CD14-positive monocyte (primary cell): Measurements from ENCODE around the gene DNAH7. TPM values are rescaled to one million over a fixed set of nuclear protein-coding genes. Genes with fewer than 3 reads are reported as not detected.

ENCODE experiments used
- DNase-seq, 3 donors: peaks; one replicate each; pipeline ENCODE4 v3.0.0-alpha.2; 2011 to 2022
- H2AFZ ChIP-seq: 2 replicates; pipeline ENCODE4 v1.6.0; 2012; ENCODE audit warnings: mild to moderate bottlenecking, low read depth, low read length, inconsistent platforms; ENCODE audit not compliant: insufficient read depth, poor library complexity, severe bottlenecking
- H3K27ac ChIP-seq, 2 donors: 1 replicate in 1 of 2; 2 replicates in 1 of 2; pipeline ENCODE4 v1.5.1; 2012 to 2013; ENCODE audit warnings: low read length in 2 of 2, control low read depth in 1 of 2, inconsistent platforms in 1 of 2, low read depth in 1 of 2, mild to moderate bottlenecking in 1 of 2
- H3K27me3 ChIP-seq, 2 donors: one replicate each; pipeline versions ENCODE4 v1.6.0 to v1.6.1; 2011 to 2013; ENCODE audit warnings: low read length in 2 of 2; ENCODE audit not compliant: control insufficient read depth in 2 of 2, insufficient read depth in 2 of 2
- H3K36me3 ChIP-seq, 2 donors: replicated peaks in 1 of 2; 1 replicate in 1 of 2; 2 replicates in 1 of 2; pipeline versions ENCODE4 v1.5.1 to v1.6.1; 2012 to 2013; ENCODE audit warnings: low read length in 2 of 2, control low read depth in 1 of 2, inconsistent platforms in 1 of 2, mild to moderate bottlenecking in 1 of 2; ENCODE audit not compliant: insufficient read depth in 2 of 2, control insufficient read depth in 1 of 2
- H3K4me1 ChIP-seq, 2 donors: 1 replicate in 1 of 2; 2 replicates in 1 of 2; pipeline versions ENCODE4 v1.5.1 to v1.6.1; 2012 to 2013; ENCODE audit warnings: low read length in 2 of 2, control low read depth in 1 of 2, inconsistent platforms in 1 of 2, mild to moderate bottlenecking in 1 of 2, moderate library complexity in 1 of 2; ENCODE audit not compliant: insufficient read depth in 2 of 2, control insufficient read depth in 1 of 2
- H3K4me2 ChIP-seq: replicated peaks from 2 replicates; pipeline ENCODE3; 2012; ENCODE audit warnings: low read length, moderate library complexity, mild to moderate bottlenecking; ENCODE audit not compliant: poor library complexity, severe bottlenecking; ENCODE audit errors: extremely low read depth
- H3K4me3 ChIP-seq, 3 experiments: fragments of 200-600 bp in 1 of 3; sonication (generic) in 1 of 3; replicated peaks in 1 of 3; 1 replicate in 2 of 3; 2 replicates in 1 of 3; pipeline ENCODE4 v1.5.1; 2011 to 2013; ENCODE audit warnings: low read length in 3 of 3, mild to moderate bottlenecking in 3 of 3, control low read depth in 2 of 3, low read depth in 2 of 3, inconsistent platforms in 1 of 3, moderate library complexity in 1 of 3
- H3K79me2 ChIP-seq: 2 replicates; pipeline ENCODE4 v1.6.0; 2012; ENCODE audit warnings: mild to moderate bottlenecking, control low read depth, inconsistent platforms, low read length, moderate library complexity; ENCODE audit not compliant: insufficient read depth
- H3K9ac ChIP-seq: 2 replicates; pipeline ENCODE4 v1.6.0; 2017; ENCODE audit warnings: low read length, mild to moderate bottlenecking; ENCODE audit not compliant: insufficient read depth, poor library complexity, severe bottlenecking
- H3K9me3 ChIP-seq, 2 donors: replicated peaks in 1 of 2; 1 replicate in 1 of 2; 2 replicates in 1 of 2; pipeline versions ENCODE4 v1.5.1 to v1.6.1; 2012 to 2013; ENCODE audit warnings: low read length in 2 of 2, control low read depth in 1 of 2; ENCODE audit not compliant: control insufficient read depth in 1 of 2, insufficient read depth in 1 of 2
- H4K20me1 ChIP-seq: 2 replicates; pipeline ENCODE4 v1.6.0; 2012; ENCODE audit warnings: mild to moderate bottlenecking, low read length, control low read depth, moderate library complexity; ENCODE audit not compliant: insufficient read depth
- H3K27ac Mint-ChIP-seq, 7 donors: one replicate each; pipeline ENCODE4 v1.8.0; 2020; ENCODE audit warnings: mild to moderate bottlenecking in 7 of 7, mixed read lengths in 7 of 7, moderate library complexity in 6 of 7, inconsistent platforms in 2 of 7
- H3K27me3 Mint-ChIP-seq, 3 donors: one replicate each; pipeline ENCODE4 v1.8.0; 2021 to 2022; ENCODE audit warnings: low read depth in 3 of 3, mild to moderate bottlenecking in 3 of 3, mixed read lengths in 3 of 3, moderate library complexity in 3 of 3, inconsistent platforms in 1 of 3
- H3K36me3 Mint-ChIP-seq, 2 donors: one replicate each; pipeline ENCODE4 v1.8.0; 2020; ENCODE audit warnings: mixed read lengths in 2 of 2, inconsistent platforms in 1 of 2, mild to moderate bottlenecking in 1 of 2
- H3K4me1 Mint-ChIP-seq: one replicate; pipeline ENCODE4 v1.8.0; 2020; ENCODE audit warnings: mild to moderate bottlenecking, mixed read lengths
- H3K4me3 Mint-ChIP-seq, 2 donors: one replicate each; pipeline ENCODE4 v1.8.0; 2020; ENCODE audit warnings: mild to moderate bottlenecking in 2 of 2, mixed read lengths in 2 of 2, moderate library complexity in 1 of 2
- H3K9me3 Mint-ChIP-seq, 7 donors: one replicate each; pipeline ENCODE4 v1.8.0; 2020 to 2022; ENCODE audit warnings: mixed read lengths in 7 of 7, mild to moderate bottlenecking in 6 of 7, moderate library complexity in 6 of 7, inconsistent platforms in 2 of 7
- CTCF ChIP-seq: fragments of 200-600 bp; IDR thresholded peaks from one replicate; pipeline ENCODE4 v1.8.0; 2022; ENCODE audit warnings: antibody characterized with exemption, mild to moderate bottlenecking
- WGBS: methylation state at CpG from one replicate; pipeline ENCODE4 v1.1.5; 2013; ENCODE audit warnings: missing lambda C conversion rate; ENCODE audit not compliant: insufficient coverage; 5-methylcytosine and 5-hydroxymethylcytosine counted together
- intact Hi-C, 2 donors: fragments of 100-400 bp; cut with micrococcal nuclease; formaldehyde crosslinking; loops; one replicate each; pipeline versions ENCODE4 v1.15.0 to v1.15.1; 2023
- polyA plus RNA-seq, 3 donors: library from polyadenylated mRNA; depleted of rRNA in 1 of 3; unstranded in 2 of 3; stranded (reverse) in 1 of 3; fragments of 300-500 nt in 2 of 3; fragments of >200 nt in 1 of 3; fragmentation: Illumina TruSeq in 2 of 3; gene quantifications; 1 replicate in 2 of 3; 2 replicates in 1 of 3; pipeline ENCODE4 v1.2.3, GENCODE V29; 2012 to 2021

Gene DNAH7
- polyA plus RNA-seq, 3 donors = 0.07 TPM; not detected in 2

GRCh38 chr2:195732574-195732973 is 336.1 kb downstream of the DNAH7 start:
- Mint-ChIP-seq H3K27ac (no peak overlapping the region), H3K36me3 (peaks cover 38 to 48% of the 10 kb centered on the region in 2 donors), H3K27me3 (peaks cover 0 to 3% (median 0%) of the 10 kb centered on the region in 3 donors), H3K4me3 (no peak overlapping the region), H3K9me3 (peaks cover 0 to 5% (median 0%) of the 10 kb centered on the region in 7 donors), H3K4me1 (peaks cover 2% of the 10 kb centered on the region)
- H3K4me3 ChIP-seq = no peak overlapping the region
- no peak for TF ChIP-seq CTCF
- H3K9me3 ChIP-seq = no peaks in the 10 kb centered on the region
- H4K20me1 ChIP-seq = no peaks in the 10 kb centered on the region
- no peak for DNase-seq
- no peaks in the 10 kb centered on the region for H3K4me1 ChIP-seq
- H3K36me3 ChIP-seq = peaks cover 2 to 29% of the 10 kb centered on the region in 2 donors
- no peak overlapping the region for H3K9ac ChIP-seq
- intact Hi-C loops = no loop called here
- no peak overlapping the region for H2AFZ ChIP-seq
- WGBS = 100% methylated on average over 1 of the region's 1 CpG
- no peak overlapping the region for H3K4me2 ChIP-seq
- no peaks in the 10 kb centered on the region for H3K27me3 ChIP-seq
- no peaks in the 10 kb centered on the region for H3K79me2 ChIP-seq
- no peak overlapping the region for H3K27ac ChIP-seq

GRCh38 chr2:195730912-195731311 is 337.7 kb downstream of the DNAH7 start:
- Histone ChIP-seq H4K20me1 (no peaks in the 10 kb centered on the region), H2AFZ (no peak overlapping the region), H3K4me3 (no peak overlapping the region), H3K4me1 (no peaks in the 10 kb centered on the region), H3K27ac (no peak overlapping the region), H3K9me3 (no peaks in the 10 kb centered on the region), H3K27me3 (no peaks in the 10 kb centered on the region), H3K36me3 (peaks cover 2 to 29% of the 10 kb centered on the region in 2 donors), H3K9ac (no peak overlapping the region), H3K79me2 (no peaks in the 10 kb centered on the region), H3K4me2 (no peak overlapping the region)
- H3K36me3 Mint-ChIP-seq = peaks cover 35 to 43% of the 10 kb centered on the region in 2 donors
- no peak overlapping the region for H3K4me3 Mint-ChIP-seq
- WGBS = 97% methylated on average over 3 of the region's 3 CpGs
- TF ChIP-seq CTCF = no peak
- H3K27me3 Mint-ChIP-seq = peaks cover 0 to 3% (median 0%) of the 10 kb centered on the region in 3 donors
- peaks cover 0 to 5% (median 0%) of the 10 kb centered on the region in 7 donors for H3K9me3 Mint-ChIP-seq
- no peak for DNase-seq
- H3K27ac Mint-ChIP-seq = peak overlapping the region in 2 of 7 donors; percentile 2
- intact Hi-C loops = no loop called here
- peaks cover 2% of the 10 kb centered on the region for H3K4me1 Mint-ChIP-seq
